ENCODE results near the gene CRACDL.

Gene CRACDL

DNA sequence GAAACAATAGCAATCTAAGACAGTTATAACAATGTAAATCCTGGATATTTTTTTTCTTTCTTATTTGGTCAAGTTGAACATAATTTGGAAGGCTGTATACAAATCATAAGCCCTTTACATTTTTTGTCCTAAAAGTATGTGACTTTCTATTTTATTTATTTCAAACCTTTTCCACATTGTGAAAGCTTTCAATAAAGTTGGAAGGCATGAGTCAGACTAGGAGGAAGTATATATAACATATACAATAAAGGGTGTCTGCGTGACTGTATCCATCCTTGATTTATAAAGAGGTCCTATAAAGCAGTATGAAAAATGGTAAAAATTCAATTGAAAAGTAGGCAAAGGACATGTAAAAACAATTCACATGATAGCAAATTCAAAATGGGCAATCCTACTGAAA is 44.4 kb downstream of the CRACDL start:
- TF ChIP-seq POLR2AphosphoS5 (IDR thresholded peaks at IDR 0.05; ENCODE audit: low read depth), result no peak
- no peak for TF ChIP-seq SPI1 (IDR thresholded peaks at IDR 0.05; ENCODE audit: borderline replicate concordance, low read depth)
- TF ChIP-seq GABPA (IDR thresholded peaks at IDR 0.05; ENCODE audit: low read depth), result no peak
- TF ChIP-seq, protein P1, sequence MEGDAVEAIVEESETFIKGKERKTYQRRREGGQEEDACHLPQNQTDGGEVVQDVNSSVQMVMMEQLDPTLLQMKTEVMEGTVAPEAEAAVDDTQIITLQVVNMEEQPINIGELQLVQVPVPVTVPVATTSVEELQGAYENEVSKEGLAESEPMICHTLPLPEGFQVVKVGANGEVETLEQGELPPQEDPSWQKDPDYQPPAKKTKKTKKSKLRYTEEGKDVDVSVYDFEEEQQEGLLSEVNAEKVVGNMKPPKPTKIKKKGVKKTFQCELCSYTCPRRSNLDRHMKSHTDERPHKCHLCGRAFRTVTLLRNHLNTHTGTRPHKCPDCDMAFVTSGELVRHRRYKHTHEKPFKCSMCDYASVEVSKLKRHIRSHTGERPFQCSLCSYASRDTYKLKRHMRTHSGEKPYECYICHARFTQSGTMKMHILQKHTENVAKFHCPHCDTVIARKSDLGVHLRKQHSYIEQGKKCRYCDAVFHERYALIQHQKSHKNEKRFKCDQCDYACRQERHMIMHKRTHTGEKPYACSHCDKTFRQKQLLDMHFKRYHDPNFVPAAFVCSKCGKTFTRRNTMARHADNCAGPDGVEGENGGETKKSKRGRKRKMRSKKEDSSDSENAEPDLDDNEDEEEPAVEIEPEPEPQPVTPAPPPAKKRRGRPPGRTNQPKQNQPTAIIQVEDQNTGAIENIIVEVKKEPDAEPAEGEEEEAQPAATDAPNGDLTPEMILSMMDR (IDR thresholded peaks at IDR 0.05; ENCODE audit: insufficient read depth, low read length), result no peak
- TF ChIP-seq, protein P2, sequence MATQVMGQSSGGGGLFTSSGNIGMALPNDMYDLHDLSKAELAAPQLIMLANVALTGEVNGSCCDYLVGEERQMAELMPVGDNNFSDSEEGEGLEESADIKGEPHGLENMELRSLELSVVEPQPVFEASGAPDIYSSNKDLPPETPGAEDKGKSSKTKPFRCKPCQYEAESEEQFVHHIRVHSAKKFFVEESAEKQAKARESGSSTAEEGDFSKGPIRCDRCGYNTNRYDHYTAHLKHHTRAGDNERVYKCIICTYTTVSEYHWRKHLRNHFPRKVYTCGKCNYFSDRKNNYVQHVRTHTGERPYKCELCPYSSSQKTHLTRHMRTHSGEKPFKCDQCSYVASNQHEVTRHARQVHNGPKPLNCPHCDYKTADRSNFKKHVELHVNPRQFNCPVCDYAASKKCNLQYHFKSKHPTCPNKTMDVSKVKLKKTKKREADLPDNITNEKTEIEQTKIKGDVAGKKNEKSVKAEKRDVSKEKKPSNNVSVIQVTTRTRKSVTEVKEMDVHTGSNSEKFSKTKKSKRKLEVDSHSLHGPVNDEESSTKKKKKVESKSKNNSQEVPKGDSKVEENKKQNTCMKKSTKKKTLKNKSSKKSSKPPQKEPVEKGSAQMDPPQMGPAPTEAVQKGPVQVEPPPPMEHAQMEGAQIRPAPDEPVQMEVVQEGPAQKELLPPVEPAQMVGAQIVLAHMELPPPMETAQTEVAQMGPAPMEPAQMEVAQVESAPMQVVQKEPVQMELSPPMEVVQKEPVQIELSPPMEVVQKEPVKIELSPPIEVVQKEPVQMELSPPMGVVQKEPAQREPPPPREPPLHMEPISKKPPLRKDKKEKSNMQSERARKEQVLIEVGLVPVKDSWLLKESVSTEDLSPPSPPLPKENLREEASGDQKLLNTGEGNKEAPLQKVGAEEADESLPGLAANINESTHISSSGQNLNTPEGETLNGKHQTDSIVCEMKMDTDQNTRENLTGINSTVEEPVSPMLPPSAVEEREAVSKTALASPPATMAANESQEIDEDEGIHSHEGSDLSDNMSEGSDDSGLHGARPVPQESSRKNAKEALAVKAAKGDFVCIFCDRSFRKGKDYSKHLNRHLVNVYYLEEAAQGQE (IDR thresholded peaks at IDR 0.05; ENCODE audit: insufficient replicate concordance, low read depth), result no peak
- no peak overlapping the region for H3K4me3 ChIP-seq (replicated peaks; ENCODE audit: insufficient read depth, low read length)
- DNase-seq (ENCODE audit: low read depth in 1 of 2, low spot score in 1 of 2), result no peak
- no peaks in the 10 kb centered on the region for H3K27me3 ChIP-seq (ENCODE audit: insufficient read depth, poor library complexity, severe bottlenecking)
- H3K27ac ChIP-seq (replicated peaks), result no peak overlapping the region

DNA sequence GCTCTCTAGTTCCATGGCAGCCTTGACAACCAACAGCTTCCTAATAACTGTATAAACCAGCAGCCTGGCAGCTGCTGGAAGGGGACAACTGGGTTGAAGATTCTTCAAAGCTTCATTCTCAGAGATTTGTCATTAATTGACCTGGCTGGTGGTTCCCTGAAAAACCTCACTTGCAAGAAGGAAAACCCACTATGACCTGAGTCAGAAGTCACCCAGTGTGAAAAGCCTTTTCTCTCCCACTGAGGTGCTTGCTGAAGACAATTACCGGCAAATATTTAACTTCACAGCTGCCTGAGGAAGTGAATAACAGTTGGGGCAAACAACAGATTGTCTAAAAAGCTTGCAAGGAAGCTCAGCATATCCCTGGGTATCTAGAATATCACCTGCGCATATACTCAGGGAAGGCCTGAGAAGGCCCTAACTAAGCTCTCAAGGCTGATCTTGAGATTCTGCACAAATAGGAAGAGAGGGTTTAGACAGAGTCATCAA is 49.9 kb downstream of the CRACDL start:
- no peaks in the 10 kb centered on the region for H3K27me3 ChIP-seq (ENCODE audit: insufficient read depth, poor library complexity, severe bottlenecking)
- TF ChIP-seq GABPA (IDR thresholded peaks at IDR 0.05; ENCODE audit: low read depth) (no peak), POLR2AphosphoS5 (IDR thresholded peaks at IDR 0.05; ENCODE audit: low read depth) (no peak), SPI1 (IDR thresholded peaks at IDR 0.05; ENCODE audit: borderline replicate concordance, low read depth) (no peak)
- TF ChIP-seq, protein P2 (IDR thresholded peaks at IDR 0.05; ENCODE audit: insufficient replicate concordance, low read depth), result no peak
- TF ChIP-seq, protein P1 (IDR thresholded peaks at IDR 0.05; ENCODE audit: insufficient read depth, low read length), result no peak
- DNase-seq (ENCODE audit: low read depth in 1 of 2, low spot score in 1 of 2), result no peak
- no peak overlapping the region for H3K4me3 ChIP-seq (replicated peaks; ENCODE audit: insufficient read depth, low read length)
- no peak overlapping the region for H3K27ac ChIP-seq (replicated peaks)

DNA sequence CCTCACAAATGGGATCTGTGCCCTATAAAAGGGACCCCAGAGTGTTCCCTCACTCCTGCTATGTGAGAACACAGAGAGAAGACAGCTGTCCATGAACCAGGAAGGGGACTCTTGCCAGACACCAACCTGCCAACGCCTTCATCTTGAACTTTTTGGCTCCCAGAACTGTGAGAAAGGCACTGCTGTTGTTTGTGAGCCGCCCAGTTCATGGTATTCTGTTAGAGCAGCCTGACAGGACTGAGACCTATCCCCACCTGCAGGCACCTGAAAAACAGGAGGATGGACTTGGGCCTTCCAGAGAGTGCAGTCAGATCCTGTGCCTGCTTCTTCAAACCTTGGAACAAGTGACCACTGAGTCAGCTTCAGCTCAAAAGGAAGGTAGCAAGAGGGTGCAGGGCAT is 51.4 kb downstream of the CRACDL start:
- TF ChIP-seq SPI1 (IDR thresholded peaks at IDR 0.05; ENCODE audit: borderline replicate concordance, low read depth) (no peak), POLR2AphosphoS5 (IDR thresholded peaks at IDR 0.05; ENCODE audit: low read depth) (no peak)
- DNase-seq (ENCODE audit: low read depth in 1 of 2, low spot score in 1 of 2), result no peak
- no peaks in the 10 kb centered on the region for H3K27me3 ChIP-seq (ENCODE audit: insufficient read depth, poor library complexity, severe bottlenecking)
- H3K27ac ChIP-seq (replicated peaks), result no peak overlapping the region
- H3K4me3 ChIP-seq (replicated peaks; ENCODE audit: insufficient read depth, low read length), result no peak overlapping the region

DNA sequence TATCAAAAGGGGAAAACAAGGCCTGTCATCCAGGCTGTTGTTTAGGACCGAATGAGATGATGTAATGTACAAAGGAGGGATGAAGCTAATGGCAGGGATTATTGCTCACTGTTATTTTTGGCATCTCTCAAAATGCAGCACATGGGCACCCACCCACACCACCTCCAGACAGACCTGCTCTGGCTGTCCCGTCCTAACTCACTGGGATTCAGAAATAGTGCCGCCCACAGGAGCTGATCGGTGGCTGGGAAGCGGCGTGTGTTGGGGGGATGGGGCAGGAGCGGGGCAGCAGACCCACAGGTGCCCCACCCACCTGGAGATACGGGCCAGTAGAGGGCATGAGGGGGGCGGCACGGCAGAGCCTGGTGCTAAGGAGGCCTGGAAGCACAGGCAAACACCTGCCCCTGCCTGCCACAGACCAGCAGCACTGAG is 52.2 kb downstream of the CRACDL start:
- DNase-seq (ENCODE audit: low read depth in 1 of 2, low spot score in 1 of 2), result no peak
- H3K27me3 ChIP-seq (ENCODE audit: insufficient read depth, poor library complexity, severe bottlenecking), result no peaks in the 10 kb centered on the region
- no peak overlapping the region for H3K4me3 ChIP-seq (replicated peaks; ENCODE audit: insufficient read depth, low read length)
- no peak overlapping the region for H3K27ac ChIP-seq (replicated peaks)
- TF ChIP-seq, protein P2 (IDR thresholded peaks at IDR 0.05; ENCODE audit: insufficient replicate concordance, low read depth), result no peak
- TF ChIP-seq POLR2AphosphoS5 (IDR thresholded peaks at IDR 0.05; ENCODE audit: low read depth), result no peak
- TF ChIP-seq SPI1 (IDR thresholded peaks at IDR 0.05; ENCODE audit: borderline replicate concordance, low read depth), result no peak
- no peak for TF ChIP-seq GABPA (IDR thresholded peaks at IDR 0.05; ENCODE audit: low read depth)
- TF ChIP-seq, protein P1 (IDR thresholded peaks at IDR 0.05; ENCODE audit: insufficient read depth, low read length), result no peak
